HEK293 (cell line): ENCODE results near the gene MAP3K13.

ENCODE experiments used
- CTCF ChIA-PET: fragments of 350-600 bp; formaldehyde crosslinking; extraction: SDS; loops from one replicate; lab custom pipeline; 2021; ENCODE audit warnings: antibody characterized with exemption; lab: Yijun Ruan, JAX
- POLR2A ChIA-PET: fragments of 300-600 bp; formaldehyde crosslinking; extraction: SDS; loops from one replicate; lab custom pipeline; 2020; ENCODE audit warnings: antibody characterized with exemption, inconsistent platforms; lab: Yijun Ruan, JAX
- H3K27ac ChIP-seq: fragments of 200-500 bp; sonication (Bioruptor generic); 2 replicates; pipeline ENCODE4 v1.5.1; 2014; ENCODE audit warnings: low read depth, low read length, control low read depth, inconsistent platforms; ENCODE audit errors: extremely low read depth
- H3K36me3 ChIP-seq, 2 experiments: fragments of 200-500 bp in 1 of 2; sonication (Bioruptor generic) in 1 of 2; 1 replicate in 1 of 2; 2 replicates in 1 of 2; pipeline ENCODE4 v1.5.1; 2014 to 2017; ENCODE audit warnings: inconsistent platforms in 2 of 2, low read length in 2 of 2; ENCODE audit not compliant: control insufficient read depth in 2 of 2, insufficient read depth in 1 of 2
- H3K4me1 ChIP-seq: fragments of 200-500 bp; sonication (Bioruptor generic); 2 replicates; pipeline ENCODE4 v1.5.1; 2014; ENCODE audit warnings: mild to moderate bottlenecking, low read length, inconsistent platforms; ENCODE audit not compliant: control insufficient read depth, insufficient read depth
- H3K4me3 ChIP-seq: 2 replicates; pipeline ENCODE4 v1.5.1; 2011; ENCODE audit warnings: low read depth, mild to moderate bottlenecking, control low read depth, low read length, moderate library complexity
- H3K9me3 ChIP-seq: fragments of 200-500 bp; sonication (Bioruptor generic); 2 replicates; pipeline ENCODE4 v1.5.1; 2014; ENCODE audit warnings: low read depth, low read length, inconsistent platforms; ENCODE audit not compliant: control insufficient read depth, insufficient read depth
- BCL11B ChIP-seq: fragments of 450-650 bp; formaldehyde crosslinking; IDR thresholded peaks from 2 replicates; pipeline ENCODE4 v1.5.1; 2016; ENCODE audit warnings: low read depth, missing biosample characterization, missing genetic modification characterization
- HOXD13 ChIP-seq: sonication (generic); formaldehyde crosslinking; IDR thresholded peaks from 2 replicates; pipeline ENCODE4 v1.8.0; 2022; ENCODE audit warnings: missing genetic modification reagents, borderline replicate concordance
- PRDM2 ChIP-seq: fragments of 450-650 bp; formaldehyde crosslinking; IDR thresholded peaks from 2 replicates; pipeline ENCODE4 v1.5.1; 2016; ENCODE audit warnings: missing biosample characterization, missing genetic modification characterization, borderline replicate concordance
- SCRT1 ChIP-seq: fragments of 450-650 bp; formaldehyde crosslinking; IDR thresholded peaks from 2 replicates; pipeline ENCODE4 v1.5.1; 2016; ENCODE audit warnings: missing biosample characterization, missing genetic modification characterization, borderline replicate concordance
- SETDB1 ChIP-seq: IDR thresholded peaks from one replicate; pipeline ENCODE4 v1.6.1; 2017; ENCODE audit warnings: mild to moderate bottlenecking, low read length, moderate library complexity, mixed read lengths; ENCODE audit not compliant: insufficient read length
- ZBTB10 ChIP-seq: fragments of 450-650 bp; formaldehyde crosslinking; IDR thresholded peaks from 2 replicates; pipeline ENCODE4 v1.5.1; 2016; ENCODE audit warnings: missing biosample characterization, missing genetic modification characterization
- ZBTB20 ChIP-seq: fragments of 450-650 bp; formaldehyde crosslinking; IDR thresholded peaks from 2 replicates; pipeline ENCODE4 v1.5.1; 2016; ENCODE audit warnings: missing biosample characterization, missing genetic modification characterization
- ZFP3 ChIP-seq: fragments of 450-650 bp; formaldehyde crosslinking; IDR thresholded peaks from 2 replicates; pipeline ENCODE4 v1.5.1; 2016; ENCODE audit warnings: low read depth, missing biosample characterization, missing genetic modification characterization
- ZNF18 ChIP-seq: fragments of 450-650 bp; formaldehyde crosslinking; IDR thresholded peaks from 2 replicates; pipeline ENCODE4 v1.5.1; 2016; ENCODE audit warnings: missing biosample characterization, missing genetic modification characterization
- ZNF202 ChIP-seq: fragments of 450-650 bp; formaldehyde crosslinking; IDR thresholded peaks from 2 replicates; pipeline ENCODE4 v1.5.1; 2016; ENCODE audit warnings: missing biosample characterization, missing genetic modification characterization, borderline replicate concordance
- ZNF211 ChIP-seq: fragments of 450-650 bp; formaldehyde crosslinking; IDR thresholded peaks from 2 replicates; pipeline ENCODE4 v1.5.1; 2016; ENCODE audit warnings: low read depth, missing biosample characterization, missing genetic modification characterization
- ZNF23 ChIP-seq: fragments of 450-650 bp; formaldehyde crosslinking; IDR thresholded peaks from 2 replicates; pipeline ENCODE4 v1.5.1; 2016; ENCODE audit warnings: missing biosample characterization, missing genetic modification characterization, borderline replicate concordance
- ZNF248 ChIP-seq: fragments of 450-650 bp; formaldehyde crosslinking; IDR thresholded peaks from 2 replicates; pipeline ENCODE4 v1.5.1; 2017; ENCODE audit warnings: missing biosample characterization, missing genetic modification characterization
- ZNF341 ChIP-seq: fragments of 450-650 bp; formaldehyde crosslinking; IDR thresholded peaks from 2 replicates; pipeline ENCODE4; 2016; ENCODE audit warnings: low read depth, missing biosample characterization, missing genetic modification characterization
- ZNF561 ChIP-seq: fragments of 450-650 bp; IDR thresholded peaks from 2 replicates; pipeline ENCODE4 v1.5.1; 2018; ENCODE audit warnings: missing biosample characterization, missing genetic modification characterization, borderline replicate concordance
- ZNF624 ChIP-seq: fragments of 450-650 bp; formaldehyde crosslinking; IDR thresholded peaks from 2 replicates; pipeline ENCODE4 v1.5.1; 2017; ENCODE audit warnings: missing biosample characterization, missing genetic modification characterization
- ZNF704 ChIP-seq: fragments of 450-650 bp; formaldehyde crosslinking; IDR thresholded peaks from 2 replicates; pipeline ENCODE4 v1.5.1; 2016; ENCODE audit warnings: missing biosample characterization, missing genetic modification characterization
- ZNF747 ChIP-seq: fragments of 450-650 bp; formaldehyde crosslinking; IDR thresholded peaks from 2 replicates; pipeline ENCODE4 v1.5.1; 2016; ENCODE audit warnings: missing biosample characterization, missing genetic modification characterization
- TF ChIP-seq, protein P1 (sequence below): fragments of 450-650 bp; formaldehyde crosslinking; IDR thresholded peaks from 2 replicates; pipeline ENCODE4 v1.5.1; 2016; ENCODE audit warnings: missing biosample characterization, missing genetic modification characterization, borderline replicate concordance

Gene MAP3K13

DNA sequence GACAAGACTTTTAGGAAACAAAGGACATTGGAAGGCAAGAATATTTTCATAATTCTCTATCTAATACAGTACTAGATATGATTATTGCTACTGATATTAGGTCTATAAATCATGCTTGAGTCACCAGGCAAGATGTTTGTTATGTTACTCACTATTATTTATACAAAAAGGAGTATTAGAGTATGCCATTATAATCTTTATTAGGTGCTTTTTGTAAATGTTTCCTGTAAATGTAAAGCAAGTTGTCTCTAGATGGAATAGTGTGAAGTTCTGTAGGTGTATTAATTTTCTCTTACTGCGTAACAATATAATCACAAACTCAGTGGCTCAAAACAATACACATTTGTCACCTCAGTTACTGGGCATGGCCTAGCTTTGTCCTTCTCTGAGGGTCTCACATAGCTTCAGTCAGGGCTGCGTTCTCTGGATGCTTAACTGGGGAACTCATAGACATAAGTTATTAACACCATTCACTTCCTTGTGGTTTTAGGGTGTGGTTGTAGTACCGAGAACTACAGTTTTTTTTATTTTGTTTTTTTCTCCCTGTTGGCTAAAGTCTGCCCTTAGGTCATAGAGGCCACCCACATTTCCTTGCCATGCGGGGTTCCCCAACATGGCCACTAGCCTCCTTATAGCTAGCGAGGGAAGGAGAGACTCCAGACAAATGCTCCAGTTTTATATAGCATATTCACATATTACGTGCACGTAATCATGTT lies 20.3 kb upstream of the MAP3K13 start:
- POLR2A ChIA-PET, result no interaction called here
- TF ChIP-seq PRDM2 (tag by site-specific recombination) (no peak), ZFP3 (tag by site-specific recombination) (no peak), ZNF18 (tag by site-specific recombination) (no peak), HOXD13 (CRISPR knock-in tag) (no peak), ZNF202 (no peak), BCL11B (tag by site-specific recombination) (no peak), ZBTB20 (tag by site-specific recombination) (no peak)
- TF ChIP-seq, all 188 proteins: peak for 0
- no peaks in the 10 kb centered on the region for H3K9me3 ChIP-seq
- H3K4me1 ChIP-seq, result no peaks in the 10 kb centered on the region
- no peak overlapping the region for H3K4me3 ChIP-seq
- CTCF ChIA-PET, result no interaction called here
- H3K36me3 ChIP-seq, result no peaks in the 10 kb centered on the region
- no peak overlapping the region for H3K27ac ChIP-seq

DNA sequence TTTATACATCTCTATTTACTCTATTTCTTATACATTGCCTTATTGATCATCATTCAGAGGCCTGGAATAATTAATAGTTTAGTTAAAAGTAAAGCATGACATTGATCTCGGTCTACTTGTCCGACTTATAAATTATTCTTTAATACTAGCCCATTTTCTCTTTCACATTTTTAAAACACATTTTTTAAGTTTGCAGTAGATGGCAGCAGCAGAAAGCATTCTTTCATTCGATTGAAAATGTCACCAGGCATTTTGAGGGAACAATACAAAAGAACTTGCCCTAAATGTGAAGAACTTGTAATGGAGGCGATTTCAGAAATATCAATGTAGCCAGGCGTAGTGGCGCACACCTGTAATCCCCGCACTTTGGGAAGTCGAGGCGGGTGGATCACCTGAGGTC lies 15.5 kb upstream of the MAP3K13 start:
- POLR2A ChIA-PET, result no interaction called here
- H3K4me1 ChIP-seq, result no peaks in the 10 kb centered on the region
- TF ChIP-seq ZNF747, result no peak
- no peak for TF ChIP-seq ZNF704 (tag by site-specific recombination)
- no peak for TF ChIP-seq BCL11B (tag by site-specific recombination)
- TF ChIP-seq ZNF248 (tag by site-specific recombination), result no peak
- TF ChIP-seq, protein P1, sequence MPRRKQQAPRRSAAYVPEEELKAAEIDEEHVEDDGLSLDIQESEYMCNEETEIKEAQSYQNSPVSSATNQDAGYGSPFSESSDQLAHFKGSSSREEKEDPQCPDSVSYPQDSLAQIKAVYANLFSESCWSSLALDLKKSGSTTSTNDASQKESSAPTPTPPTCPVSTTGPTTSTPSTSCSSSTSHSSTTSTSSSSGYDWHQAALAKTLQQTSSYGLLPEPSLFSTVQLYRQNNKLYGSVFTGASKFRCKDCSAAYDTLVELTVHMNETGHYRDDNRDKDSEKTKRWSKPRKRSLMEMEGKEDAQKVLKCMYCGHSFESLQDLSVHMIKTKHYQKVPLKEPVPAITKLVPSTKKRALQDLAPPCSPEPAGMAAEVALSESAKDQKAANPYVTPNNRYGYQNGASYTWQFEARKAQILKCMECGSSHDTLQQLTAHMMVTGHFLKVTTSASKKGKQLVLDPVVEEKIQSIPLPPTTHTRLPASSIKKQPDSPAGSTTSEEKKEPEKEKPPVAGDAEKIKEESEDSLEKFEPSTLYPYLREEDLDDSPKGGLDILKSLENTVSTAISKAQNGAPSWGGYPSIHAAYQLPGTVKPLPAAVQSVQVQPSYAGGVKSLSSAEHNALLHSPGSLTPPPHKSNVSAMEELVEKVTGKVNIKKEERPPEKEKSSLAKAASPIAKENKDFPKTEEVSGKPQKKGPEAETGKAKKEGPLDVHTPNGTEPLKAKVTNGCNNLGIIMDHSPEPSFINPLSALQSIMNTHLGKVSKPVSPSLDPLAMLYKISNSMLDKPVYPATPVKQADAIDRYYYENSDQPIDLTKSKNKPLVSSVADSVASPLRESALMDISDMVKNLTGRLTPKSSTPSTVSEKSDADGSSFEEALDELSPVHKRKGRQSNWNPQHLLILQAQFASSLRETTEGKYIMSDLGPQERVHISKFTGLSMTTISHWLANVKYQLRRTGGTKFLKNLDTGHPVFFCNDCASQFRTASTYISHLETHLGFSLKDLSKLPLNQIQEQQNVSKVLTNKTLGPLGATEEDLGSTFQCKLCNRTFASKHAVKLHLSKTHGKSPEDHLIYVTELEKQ (tag by site-specific recombination), result no peak
- TF ChIP-seq ZNF624 (tag by site-specific recombination), result no peak
- no peak for TF ChIP-seq ZNF341
- no peak for TF ChIP-seq SCRT1 (tag by site-specific recombination)
- TF ChIP-seq ZNF561, result no peak
- no peak for TF ChIP-seq ZNF211 (tag by site-specific recombination)
- TF ChIP-seq SETDB1, result no peak
- TF ChIP-seq ZNF23, result no peak
- TF ChIP-seq ZBTB10 (tag by site-specific recombination), result no peak

More for the DNA sequence above, 15.5 kb upstream of the MAP3K13 start:
- Histone ChIP-seq H3K4me3 (no peak overlapping the region), H3K36me3 (no peaks in the 10 kb centered on the region), H3K27ac (no peak overlapping the region), H3K9me3 (no peaks in the 10 kb centered on the region)
- CTCF ChIA-PET, result interaction anchor here (0.5 kb wide), 1 partner anchor 173 kb away, joined by 5 read pairs; no protein-coding TSS in a partner anchor
